ENCODE measurements around the gene UBE2G2.

The UBE2G2 gene

GRCh38 chr21:44727321-44727720 lies 74.3 kb downstream of the UBE2G2 start:
- TF ChIP-seq CTCF (conservative IDR thresholded peaks at IDR 0.05) (no peak), ZFX (IDR thresholded peaks at IDR 0.05) (no peak)
- no peak overlapping the region for H3K27ac ChIP-seq

- TF ChIP-seq ZFX (IDR thresholded peaks at IDR 0.05) (no peak), CTCF (conservative IDR thresholded peaks at IDR 0.05) (no peak)
- H3K27ac ChIP-seq = no peak overlapping the region
Observed at GRCh38 chr21:44726826-44727225, 74.8 kb downstream of the UBE2G2 start.

- TF ChIP-seq ZFX (IDR thresholded peaks at IDR 0.05) (no peak), CTCF (conservative IDR thresholded peaks at IDR 0.05) (no peak)
- no peak overlapping the region for H3K27ac ChIP-seq
Observed at GRCh38 chr21:44724926-44725325, 76.7 kb downstream of the UBE2G2 start.

GRCh38 chr21:44724196-44724595 lies 77.4 kb downstream of the UBE2G2 start:
- no peak for TF ChIP-seq CTCF (conservative IDR thresholded peaks at IDR 0.05)
- no peak for TF ChIP-seq ZFX (IDR thresholded peaks at IDR 0.05)
- no peak overlapping the region for H3K27ac ChIP-seq

- TF ChIP-seq ZFX (IDR thresholded peaks at IDR 0.05) = no peak
- no peak for TF ChIP-seq CTCF (conservative IDR thresholded peaks at IDR 0.05)
- H3K27ac ChIP-seq = no peak overlapping the region
Observed at GRCh38 chr21:44723177-44724131, 78.2 kb downstream of the UBE2G2 start.

GRCh38 chr21:44722731-44723130 lies 78.9 kb downstream of the UBE2G2 start:
- TF ChIP-seq CTCF (conservative IDR thresholded peaks at IDR 0.05) (no peak), ZFX (IDR thresholded peaks at IDR 0.05) (no peak)
- H3K27ac ChIP-seq = no peak overlapping the region

- TF ChIP-seq CTCF (conservative IDR thresholded peaks at IDR 0.05) = no peak
- TF ChIP-seq ZFX (IDR thresholded peaks at IDR 0.05) = no peak
- no peak overlapping the region for H3K27ac ChIP-seq
Observed at GRCh38 chr21:44720170-44720569, 81.5 kb downstream of the UBE2G2 start.
